GM12801 (cell line): ENCODE measurements around the gene RALGPS1.

Source experiments
- CTCF ChIP-seq: IDR thresholded peaks from one replicate; pipeline ENCODE4 v1.5.1; 2011; ENCODE audit warnings: control low read depth; ENCODE audit not compliant: insufficient read length; ENCODE audit errors: extremely low read depth

The RALGPS1 gene

GRCh38 chr9:126956917-126957686, 42.5 kb downstream of the RALGPS1 start:
- no peak for TF ChIP-seq CTCF

GRCh38 chr9:126957687-126958053, 43.1 kb downstream of the RALGPS1 start:
- TF ChIP-seq CTCF, result no peak

- no peak for TF ChIP-seq CTCF
These were observed 44.8 kb downstream of the RALGPS1 start for GRCh38 chr9:126959336-126959735.

- no peak for TF ChIP-seq CTCF
These were observed 45.3 kb downstream of the RALGPS1 start for GRCh38 chr9:126959917-126960316.

- TF ChIP-seq CTCF, result no peak
These were observed 47.8 kb downstream of the RALGPS1 start for GRCh38 chr9:126962336-126962735.

- TF ChIP-seq CTCF, result no peak
These were observed 50.5 kb downstream of the RALGPS1 start for GRCh38 chr9:126965077-126965476.

- TF ChIP-seq CTCF, result no peak
These were observed 51.2 kb downstream of the RALGPS1 start for GRCh38 chr9:126965541-126966428.
